NOMO-1 treated with dmso at 0.1 percent for 144 hours (cell line): ENCODE measurements around the gene FAM170B.

Source experiments
- DNase-seq: peaks from one replicate; lab custom pipeline; 2025; ENCODE audit not compliant: unreplicated experiment; lab: John Stamatoyannopoulos, UW

The FAM170B gene

GRCh38 chr10:49152663-49153062 lies 18.8 kb upstream of the FAM170B start:
- DNase-seq, result no peak

- no peak for DNase-seq
Observed at GRCh38 chr10:49152037-49152436, 18.2 kb upstream of the FAM170B start.

DNA sequence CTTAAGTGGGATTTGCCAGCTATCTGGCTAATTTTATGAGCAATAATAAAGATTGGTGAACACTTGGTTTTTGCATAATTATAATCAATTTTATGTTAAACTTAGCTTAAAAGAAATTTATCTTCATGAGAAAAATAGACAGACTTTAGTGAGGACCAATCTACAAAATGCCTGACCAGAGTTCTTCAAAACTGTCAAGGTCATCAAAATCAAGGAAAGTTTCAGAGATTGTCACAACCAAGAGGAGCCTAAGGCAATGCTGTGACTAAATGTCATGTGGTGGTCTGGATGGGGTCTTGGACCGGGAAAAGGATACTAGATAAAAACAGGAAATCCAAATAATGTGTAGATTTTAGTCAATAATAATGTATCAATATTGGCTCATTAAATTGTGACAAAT lies 17.7 kb upstream of the FAM170B start:
- no peak for DNase-seq

- no peak for DNase-seq
Observed at GRCh38 chr10:49151025-49151445, 17.2 kb upstream of the FAM170B start.

GRCh38 chr10:49150426-49150825 lies 16.6 kb upstream of the FAM170B start:
- DNase-seq, result no peak

DNA sequence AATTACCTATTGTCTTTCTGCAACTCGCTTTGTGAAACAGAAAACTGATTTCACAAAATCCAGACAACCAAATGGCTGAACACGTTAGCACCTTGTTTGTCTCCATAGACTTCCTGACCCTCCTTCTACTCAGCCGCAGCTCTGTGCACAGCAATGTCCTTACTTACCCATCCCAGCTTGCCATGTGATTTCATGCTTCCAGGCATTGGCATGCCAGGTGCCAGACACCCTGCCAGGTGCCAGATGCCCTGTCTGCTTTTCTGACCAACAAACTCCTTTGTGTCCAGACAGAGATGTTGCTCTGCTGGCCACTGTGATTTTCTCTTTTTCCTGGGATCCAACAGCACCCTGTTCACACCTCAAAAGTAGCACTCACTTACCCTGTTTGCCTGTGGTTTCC lies 16.1 kb upstream of the FAM170B start:
- no peak for DNase-seq

GRCh38 chr10:49144058-49144720 lies 10.4 kb upstream of the FAM170B start:
- no peak for DNase-seq

DNA sequence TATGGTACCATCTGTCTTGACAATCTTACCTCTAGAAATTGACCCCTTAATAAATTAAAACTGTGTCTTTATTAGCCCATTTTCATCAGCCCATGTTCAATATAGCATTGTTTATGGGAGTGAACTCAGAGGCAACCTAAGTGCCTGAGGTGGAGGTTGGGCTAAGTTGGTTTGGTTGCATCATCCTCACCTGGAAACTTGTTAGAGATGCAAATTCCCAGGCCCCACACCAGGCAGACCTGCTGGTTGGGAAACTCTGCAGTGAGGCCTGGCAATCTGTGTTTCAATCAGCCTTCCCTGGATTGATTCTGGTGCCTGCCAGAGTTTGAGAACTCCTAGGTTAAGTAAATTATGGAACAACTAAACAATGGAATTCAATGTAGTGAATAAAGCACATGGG lies 9.4 kb upstream of the FAM170B start:
- no peak for DNase-seq

DNA sequence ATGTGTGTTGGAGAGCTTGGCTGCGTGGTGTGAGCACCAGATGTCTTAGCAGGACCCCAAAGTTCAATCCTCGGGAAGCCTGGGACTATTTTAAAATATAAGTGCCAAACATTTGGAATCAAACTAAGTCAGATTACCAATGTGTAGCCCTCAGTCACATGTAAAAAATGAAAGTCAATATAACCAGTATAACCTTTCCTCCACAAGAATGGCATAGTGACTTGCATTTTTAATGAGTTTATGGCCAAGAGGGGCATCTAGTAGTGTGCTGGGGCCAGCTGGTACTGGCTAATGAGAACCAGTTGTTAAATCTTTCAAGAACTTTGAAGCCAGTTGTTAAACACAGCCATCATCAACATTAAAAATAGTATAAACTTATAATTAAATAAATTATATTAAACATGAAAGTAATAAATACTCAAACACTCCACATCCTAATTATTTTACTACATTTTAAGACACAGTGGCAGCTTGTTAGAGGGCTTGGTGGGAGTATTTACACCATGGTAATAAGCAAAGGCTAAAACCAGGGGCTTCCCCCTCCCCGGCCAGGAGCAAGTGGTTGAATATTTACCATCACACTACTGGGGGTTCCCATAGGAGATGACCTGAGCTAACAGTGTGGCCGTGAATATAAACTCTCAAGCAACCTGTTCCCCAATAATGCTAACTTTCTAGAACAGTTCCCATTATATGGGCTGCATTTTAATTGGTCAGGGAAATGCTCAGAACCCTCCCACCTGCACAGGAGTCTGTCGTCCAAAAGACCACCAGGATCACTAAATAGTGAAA lies 7.9 kb upstream of the FAM170B start:
- DNase-seq, result no peak

GRCh38 chr10:49140304-49141177 lies 6.7 kb upstream of the FAM170B start:
- DNase-seq, result no peak

GRCh38 chr10:49139846-49140195 lies 6.0 kb upstream of the FAM170B start:
- DNase-seq, result no peak

GRCh38 chr10:49139028-49139845 lies 5.4 kb upstream of the FAM170B start:
- DNase-seq, result no peak

DNA sequence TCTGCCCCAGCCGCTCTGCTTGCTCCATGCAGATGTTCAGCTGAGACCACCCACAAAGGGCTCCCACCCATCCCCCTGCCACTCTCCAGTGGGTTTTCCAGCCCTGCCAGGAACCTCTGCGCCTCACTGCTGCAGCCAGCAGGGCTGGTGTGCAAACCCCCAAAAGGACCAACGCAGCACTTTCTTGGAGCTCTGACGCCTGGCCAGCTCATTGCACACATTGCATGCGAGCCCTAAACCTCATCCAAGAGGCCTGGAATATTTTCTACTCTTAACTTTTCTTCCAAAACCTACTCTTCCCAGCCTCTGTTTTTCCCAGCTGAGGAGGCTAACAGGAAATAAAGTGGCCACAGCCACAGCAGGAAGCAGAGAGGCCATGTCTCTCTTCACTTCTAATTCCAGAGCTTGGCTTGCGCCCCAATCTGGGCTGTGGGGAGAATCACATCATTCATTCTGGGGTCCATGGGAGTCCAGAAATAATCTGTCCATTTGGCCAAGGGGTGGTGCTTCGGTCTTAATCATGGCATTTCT lies 4.6 kb upstream of the FAM170B start:
- DNase-seq, result no peak

- no peak for DNase-seq
Observed at GRCh38 chr10:49136525-49136924, 2.7 kb upstream of the FAM170B start.

DNA sequence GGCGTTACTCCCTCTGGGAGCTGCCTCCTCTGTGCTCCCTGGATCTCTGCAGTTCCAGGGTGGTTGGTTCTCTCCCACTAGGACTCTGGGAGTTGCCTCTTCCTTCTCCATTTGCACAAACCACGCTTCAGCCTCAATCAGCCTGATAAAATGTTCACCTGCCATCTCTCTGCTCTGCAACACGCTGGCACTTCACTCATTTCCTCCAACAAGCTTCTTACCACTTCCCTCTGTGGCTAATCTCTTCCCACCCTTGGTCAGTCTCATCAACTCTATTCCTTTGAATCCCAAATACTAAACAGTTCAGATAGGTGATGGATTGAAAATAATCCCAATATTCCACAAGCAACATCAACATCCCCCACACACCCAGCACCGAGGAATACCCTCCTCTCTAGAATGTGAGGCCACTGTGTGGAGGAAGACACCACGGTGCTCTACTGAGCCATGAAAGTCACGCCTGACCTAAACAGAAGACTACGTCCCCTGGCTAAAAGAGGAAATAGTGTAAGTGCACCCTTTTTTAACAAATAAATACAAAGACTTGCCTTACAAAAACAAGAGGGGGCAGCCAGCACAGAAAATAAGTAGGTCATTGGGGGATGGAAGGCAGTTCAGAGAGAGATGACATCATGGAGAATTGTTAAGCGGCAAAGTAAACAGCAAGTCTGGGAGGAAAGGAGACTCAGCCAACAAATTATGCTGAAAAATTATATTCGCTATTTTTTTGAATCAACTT lies 1.9 kb upstream of the FAM170B start:
- no peak for DNase-seq

GRCh38 chr10:49134327-49134726 lies 506 bp upstream of the FAM170B start:
- no peak for DNase-seq

DNA sequence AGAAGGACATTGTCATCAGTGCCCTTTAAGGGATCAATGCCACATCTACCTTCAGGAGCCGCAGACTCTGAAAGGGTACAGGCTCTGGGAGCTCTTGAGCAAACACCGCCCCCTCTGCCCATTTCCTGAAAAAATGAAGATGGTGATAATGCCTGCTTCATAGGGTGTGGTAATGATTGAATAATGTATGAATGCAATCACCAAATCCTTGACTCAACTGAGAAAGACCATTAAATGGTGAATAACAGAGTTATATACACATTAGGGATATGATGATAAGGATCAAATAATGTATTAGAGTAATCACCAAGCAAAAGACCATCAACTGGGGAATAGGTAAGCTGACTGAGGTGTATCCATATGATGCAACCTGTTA lies 1.5 kb downstream of the FAM170B start:
- DNase-seq, result no peak

- DNase-seq, result no peak
Observed at GRCh38 chr10:49131507-49132361, 2.1 kb downstream of the FAM170B start.

GRCh38 chr10:49129376-49129775 lies 4.4 kb downstream of the FAM170B start:
- DNase-seq, result no peak
